GM12891 (cell line): ENCODE results near the gene KIF26A.

Experiments used
- DNase-seq: peaks from one replicate; pipeline ENCODE4 v3.0.0; 2011; ENCODE audit warnings: low spot score; ENCODE audit not compliant: insufficient read length
- FAIRE-seq: peaks from 2 replicates; lab custom pipeline; 2011; peaks lifted over from hg19 to GRCh38; lab: Jason Lieb, UNC
- PAX5 ChIP-seq: IDR thresholded peaks from 2 replicates; pipeline ENCODE4 v1.6.1; 2011; ENCODE audit warnings: low read length, moderate library complexity, mild to moderate bottlenecking; ENCODE audit not compliant: insufficient read depth, severe bottlenecking
- POLR2A ChIP-seq: IDR thresholded peaks from 2 replicates; pipeline ENCODE4 v1.6.1; 2011; ENCODE audit warnings: low read depth, low read length, control low read depth
- POLR2AphosphoS5 ChIP-seq: IDR thresholded peaks from 2 replicates; pipeline ENCODE4 v1.6.1; 2011; ENCODE audit warnings: low read depth, low read length, control low read depth
- POU2F2 ChIP-seq: IDR thresholded peaks from 2 replicates; pipeline ENCODE4 v1.6.1; 2011; ENCODE audit warnings: low read depth, mild to moderate bottlenecking, control low read depth, low read length, moderate library complexity
- SPI1 ChIP-seq: IDR thresholded peaks from 2 replicates; pipeline ENCODE4 v1.6.1; 2011; ENCODE audit warnings: low read depth, low read length, control low read depth
- TAF1 ChIP-seq: IDR thresholded peaks from 2 replicates; pipeline ENCODE4 v1.6.1; 2011; ENCODE audit warnings: low read depth, low read length, control low read depth

KIF26A gene

DNA sequence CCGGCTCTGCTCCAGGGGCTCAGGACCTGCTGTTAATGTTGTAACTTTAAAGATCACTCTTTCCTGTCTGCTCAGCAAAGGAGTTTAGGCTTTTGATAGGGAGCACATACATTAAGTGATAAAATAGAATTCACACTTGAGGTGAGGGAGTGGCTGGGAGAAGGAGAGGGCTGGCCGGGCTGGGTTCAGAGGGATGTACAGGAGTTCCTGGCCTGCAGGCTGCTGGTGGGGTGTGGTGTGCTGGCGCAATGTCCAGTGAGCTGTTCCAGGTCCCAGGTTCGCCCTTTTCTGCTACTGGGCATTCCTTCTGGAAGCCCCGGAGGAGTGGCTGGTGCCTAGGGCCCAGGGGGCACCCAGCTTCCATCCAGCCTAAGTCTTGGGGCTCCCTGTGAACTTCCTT is 17.8 kb downstream of the KIF26A start:
- DNase-seq (no peak), FAIRE-seq (no peak)
- TF ChIP-seq POLR2AphosphoS5 (no peak), TAF1 (no peak), PAX5 (no peak), SPI1 (no peak), POLR2A (no peak), POU2F2 (no peak)

DNA sequence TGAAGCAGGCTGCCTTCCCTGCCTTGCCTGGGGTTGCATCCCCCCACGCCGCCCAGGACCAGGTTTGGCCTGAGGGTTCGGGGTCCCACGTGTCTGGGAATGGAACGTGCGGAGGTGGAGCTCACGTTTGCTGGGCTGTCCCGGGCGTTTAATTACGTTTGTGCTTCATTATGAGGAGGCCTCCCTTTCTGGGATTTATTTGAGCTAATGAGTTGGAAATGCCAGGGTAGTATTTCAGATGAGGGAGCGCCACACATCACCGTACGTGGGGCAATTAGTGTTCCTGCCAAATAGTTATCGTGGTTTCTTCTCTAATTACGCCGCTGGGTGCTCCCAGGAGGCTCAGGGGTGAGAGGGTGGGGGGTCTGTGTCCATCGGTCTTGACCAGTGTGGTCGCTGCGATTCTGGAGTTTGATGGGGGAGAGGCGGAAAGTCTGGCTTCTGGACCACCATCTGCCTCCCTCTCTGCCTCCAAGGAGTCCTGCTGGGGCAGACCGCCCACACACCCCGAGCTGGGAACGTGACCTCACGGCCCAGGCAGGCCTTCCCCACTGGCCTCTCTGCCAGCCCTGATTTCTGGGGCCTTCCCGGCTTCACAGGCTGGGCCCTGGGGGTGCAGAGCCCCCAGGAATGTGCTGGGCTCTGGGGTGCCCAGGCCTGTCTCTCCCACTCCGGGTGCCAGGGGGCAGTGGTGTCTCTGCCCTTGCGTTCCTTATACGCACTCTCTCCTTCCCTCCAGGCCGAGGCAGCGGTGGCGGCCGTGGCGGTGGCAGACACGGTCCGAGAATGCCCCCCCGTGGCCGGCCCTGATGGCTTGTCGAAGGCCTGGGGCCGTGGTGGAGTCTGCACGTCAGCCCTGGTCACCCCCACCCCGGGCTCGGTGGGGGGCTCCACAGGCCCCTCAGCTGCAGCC is 18.9 kb downstream of the KIF26A start:
- TF ChIP-seq TAF1 (no peak), PAX5 (no peak), POLR2AphosphoS5 (no peak), SPI1 (no peak), POLR2A (no peak), POU2F2 (no peak)
- no peak for DNase-seq
- FAIRE-seq = no peak

DNA sequence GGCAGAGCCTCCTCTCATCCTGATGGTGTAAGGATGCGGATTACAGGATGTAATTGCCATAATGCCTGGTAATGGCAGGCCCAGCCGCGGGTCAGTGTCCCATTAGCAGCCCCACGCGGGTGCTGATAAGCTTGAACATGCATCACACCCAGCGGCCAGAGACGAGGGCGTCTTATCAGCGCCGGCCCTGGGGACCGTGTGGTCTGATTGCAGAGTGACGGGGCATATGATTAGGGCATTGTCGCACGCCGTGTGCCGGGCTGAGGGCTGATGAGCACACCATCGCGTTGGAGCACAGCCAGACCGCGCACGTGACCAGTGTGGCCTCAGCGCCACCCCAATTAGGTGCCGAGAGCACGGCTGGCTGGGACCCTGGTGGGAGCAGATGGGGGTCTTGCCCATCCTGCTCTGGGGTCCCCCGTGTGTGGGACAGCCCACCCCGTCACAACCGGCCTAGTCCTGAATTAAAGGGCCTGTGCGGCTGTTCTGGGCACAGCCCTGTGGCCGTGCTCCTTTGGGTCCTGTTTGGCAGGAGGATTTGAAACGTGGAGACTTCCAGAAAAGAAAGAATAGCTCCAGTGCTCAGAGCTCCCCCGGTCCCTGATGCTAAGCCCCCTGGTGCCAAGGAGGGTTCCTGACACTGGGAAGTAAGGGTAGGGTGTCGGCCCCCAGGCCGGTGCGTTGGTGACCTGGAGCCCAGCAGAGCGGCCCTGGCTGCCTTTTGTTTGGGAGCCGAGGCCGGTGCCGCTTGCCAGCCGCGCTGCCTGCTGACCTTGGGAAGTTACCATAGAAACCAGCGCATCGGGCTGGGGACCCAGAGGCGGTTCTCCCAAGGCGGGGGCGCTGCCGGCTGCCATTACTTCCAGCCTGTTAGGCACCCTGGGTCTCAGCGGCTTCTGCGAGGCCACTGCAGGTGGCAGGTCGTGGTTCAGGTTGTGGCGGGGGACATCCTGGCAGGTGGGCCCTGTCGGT is 20.7 kb downstream of the KIF26A start:
- DNase-seq = no peak
- no peak for FAIRE-seq
- TF ChIP-seq PAX5 (no peak), TAF1 (no peak), POU2F2 (no peak), POLR2AphosphoS5 (no peak), POLR2A (no peak), SPI1 (no peak)

DNA sequence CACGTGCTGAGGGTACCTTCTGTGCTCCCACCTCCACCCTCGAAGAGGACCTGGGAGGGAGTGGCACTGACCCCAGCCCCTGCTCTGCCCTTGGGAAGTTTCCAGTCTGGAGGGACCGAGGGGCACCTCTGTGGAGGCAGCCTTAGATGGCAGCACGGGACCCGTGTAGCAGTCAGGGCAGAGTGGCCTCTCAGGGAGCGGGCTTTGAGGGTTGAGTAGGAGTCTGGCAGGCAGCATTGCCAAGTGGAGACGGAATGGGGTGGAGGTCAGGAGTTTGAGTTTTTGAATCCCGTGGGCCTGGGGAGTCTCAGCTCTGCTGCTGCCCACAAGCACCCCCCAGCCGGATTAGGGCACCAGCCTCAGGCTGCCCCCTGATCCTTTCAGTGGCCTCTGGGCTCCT is 21.6 kb downstream of the KIF26A start:
- DNase-seq = no peak
- no peak for FAIRE-seq
- TF ChIP-seq POLR2AphosphoS5 = no peak
- no peak for TF ChIP-seq TAF1
- TF ChIP-seq POU2F2 = no peak
- TF ChIP-seq SPI1 = no peak
- no peak for TF ChIP-seq POLR2A
- no peak for TF ChIP-seq PAX5

DNA sequence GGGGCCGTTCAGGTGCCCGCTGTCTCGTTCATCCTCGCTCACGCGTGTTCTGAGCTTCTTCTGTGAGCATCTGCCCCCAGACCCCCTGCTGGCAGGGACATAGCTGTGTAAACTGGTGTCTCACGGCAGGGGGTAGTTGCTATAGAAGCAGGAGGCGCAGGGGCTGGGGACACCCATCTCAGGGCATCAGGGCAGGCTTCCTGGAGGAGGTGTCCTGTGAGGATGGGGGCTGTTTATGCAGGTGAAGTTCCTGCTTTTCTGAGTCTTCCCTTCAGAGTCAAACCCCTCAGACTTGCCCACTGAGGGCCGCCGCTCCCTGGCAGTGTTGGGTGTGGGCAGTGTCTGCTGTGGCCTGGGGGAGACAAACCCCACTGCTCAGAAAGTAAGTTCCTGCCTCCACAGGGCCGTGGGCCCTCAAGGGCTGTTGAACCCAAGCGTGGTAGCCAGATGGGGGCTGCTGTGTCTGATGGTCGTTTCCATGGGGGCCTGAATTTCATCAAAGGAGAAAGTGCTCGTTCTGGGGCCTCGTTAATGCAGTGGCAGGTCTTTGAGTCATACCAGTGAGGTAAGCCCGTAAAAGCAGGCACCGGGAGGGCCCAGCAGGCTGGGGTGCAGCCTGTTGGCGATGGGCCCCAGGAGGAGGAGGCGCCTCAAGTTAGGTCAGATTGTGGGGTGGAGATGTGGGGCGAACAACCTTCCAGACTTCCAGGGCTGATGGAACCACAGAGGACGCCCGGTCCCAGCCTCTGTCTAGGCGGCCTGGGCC is 23.4 kb downstream of the KIF26A start:
- no peak for DNase-seq
- FAIRE-seq = no peak
- no peak for TF ChIP-seq POU2F2
- no peak for TF ChIP-seq POLR2A
- TF ChIP-seq POLR2AphosphoS5 = no peak
- TF ChIP-seq TAF1 = no peak
- no peak for TF ChIP-seq SPI1
- no peak for TF ChIP-seq PAX5

DNA sequence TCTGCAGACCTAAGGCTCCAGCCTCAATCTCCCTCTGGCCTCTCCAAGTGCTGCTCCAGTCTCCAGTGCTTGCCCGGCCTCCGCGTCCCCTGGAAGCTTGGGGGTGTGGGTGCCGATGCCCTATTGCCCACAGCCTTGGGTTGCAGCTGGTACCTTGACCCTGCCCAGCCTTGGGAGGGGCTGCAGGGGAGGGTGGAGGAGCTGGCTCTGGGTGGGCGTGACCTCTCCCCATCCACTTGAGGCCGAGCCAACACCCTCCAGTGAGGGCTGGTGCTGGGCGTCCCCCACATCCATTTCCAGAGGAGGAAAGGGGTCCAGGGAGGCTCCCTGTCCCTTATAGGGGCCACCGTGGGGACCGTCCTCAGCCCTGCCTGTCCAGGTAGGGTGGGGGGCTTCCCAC is 24.1 kb downstream of the KIF26A start:
- DNase-seq = no peak

DNA sequence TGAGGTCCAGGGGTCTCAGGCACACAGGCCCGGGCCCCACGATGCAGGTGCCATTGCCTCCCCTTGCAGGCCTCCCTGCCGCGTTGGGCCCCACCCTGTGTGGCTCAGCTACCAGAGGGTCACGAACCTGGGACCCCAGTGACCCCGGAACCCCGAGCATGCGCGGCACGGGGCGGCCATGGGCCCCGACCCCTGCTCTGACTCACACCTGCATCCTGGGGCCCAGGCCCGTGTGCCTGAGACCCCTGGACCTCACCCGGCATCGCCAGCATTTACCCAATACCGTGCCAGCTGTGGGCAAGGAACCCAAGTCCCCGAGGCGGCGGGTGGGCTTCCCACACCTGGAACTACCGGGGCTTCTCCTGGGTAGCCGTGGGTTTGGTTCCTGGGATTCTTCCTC is 25.2 kb downstream of the KIF26A start:
- FAIRE-seq (no peak), DNase-seq (no peak)
- TF ChIP-seq POU2F2 (no peak), PAX5 (no peak), POLR2AphosphoS5 (no peak), SPI1 (no peak), TAF1 (no peak), POLR2A (no peak)

More for the DNA sequence above, 24.1 kb downstream of the KIF26A start:
- TF ChIP-seq POLR2A = no peak
- no peak for FAIRE-seq

DNA sequence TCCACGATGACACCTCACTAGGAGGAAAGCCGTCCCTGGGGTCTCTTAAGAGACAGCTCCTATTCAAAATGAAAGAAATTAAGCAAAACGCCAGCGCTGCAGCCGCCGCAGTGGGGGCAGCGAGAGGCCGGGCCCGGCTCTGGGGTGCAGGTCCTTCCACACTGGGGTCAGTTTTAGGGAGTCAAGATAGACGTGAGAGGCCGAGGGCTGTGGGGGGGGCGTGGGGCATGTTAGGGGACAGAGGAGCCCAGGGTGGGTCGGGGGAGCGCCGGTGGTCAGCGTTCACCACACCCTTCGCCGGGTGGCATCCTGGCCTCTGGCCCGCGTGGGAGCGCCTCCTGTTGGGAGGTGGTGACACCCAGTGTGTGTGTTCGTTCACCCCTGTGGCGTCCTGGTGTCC is 25.7 kb downstream of the KIF26A start:
- FAIRE-seq (no peak), DNase-seq (no peak)
- TF ChIP-seq SPI1 (no peak), PAX5 (no peak), POU2F2 (no peak), POLR2AphosphoS5 (no peak), TAF1 (no peak), POLR2A (no peak)

DNA sequence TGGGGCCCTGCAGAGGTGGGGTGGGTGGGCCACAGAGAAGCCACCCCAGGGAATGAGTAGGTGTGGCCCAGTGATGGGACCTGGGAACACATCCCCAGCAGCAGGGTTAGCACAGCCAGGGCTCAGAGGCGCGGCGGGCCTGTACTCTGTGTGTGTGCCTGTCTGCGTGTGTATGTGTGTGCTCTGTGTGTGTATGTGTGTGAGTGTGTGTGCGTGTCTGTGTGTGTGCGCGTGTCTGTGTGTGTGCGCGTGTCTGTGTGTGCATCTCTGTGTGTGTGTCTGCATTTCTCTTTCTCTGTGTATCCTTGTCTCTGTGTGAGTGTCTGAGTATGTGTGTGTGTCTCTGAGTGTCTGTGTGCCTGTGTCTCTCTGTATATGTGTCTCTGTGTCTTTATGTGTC is 26.1 kb downstream of the KIF26A start:
- TF ChIP-seq TAF1 (no peak), POLR2AphosphoS5 (no peak), POLR2A (no peak), SPI1 (no peak), POU2F2 (no peak), PAX5 (no peak)
- FAIRE-seq (no peak), DNase-seq (no peak)
